HepG2 (cell line): ENCODE measurements around the gene PRSS53. TPM values are rescaled to one million over a fixed set of nuclear protein-coding genes. Genes with fewer than 3 reads are reported as not detected.
A peak's percentile ranks its signal among the peaks of the same experiment; 100 is the strongest.

Experiments
- AKNA ChIP-seq: sonication (generic); formaldehyde crosslinking; IDR thresholded peaks from 2 replicates; pipeline ENCODE4 v1.4.0; 2020; ENCODE audit warnings: missing genetic modification reagents, borderline replicate concordance
- ARID2 ChIP-seq: sonication (generic); formaldehyde crosslinking; IDR thresholded peaks from 2 replicates; pipeline ENCODE4 v1.8.1; 2022; ENCODE audit warnings: mild to moderate bottlenecking, missing genetic modification reagents, borderline replicate concordance
- ARID4A ChIP-seq: sonication (generic); formaldehyde crosslinking; IDR thresholded peaks from 2 replicates; pipeline ENCODE4 v1.5.0; 2020; ENCODE audit warnings: mild to moderate bottlenecking, missing genetic modification reagents, borderline replicate concordance
- GPBP1L1 ChIP-seq: sonication (generic); formaldehyde crosslinking; IDR thresholded peaks from 2 replicates; pipeline ENCODE4 v1.5.0; 2020; ENCODE audit warnings: mild to moderate bottlenecking, missing genetic modification reagents
- HIC2 ChIP-seq: sonication (generic); formaldehyde crosslinking; IDR thresholded peaks from 2 replicates; pipeline ENCODE4 v1.9.0; 2022; ENCODE audit warnings: low read depth, missing genetic modification reagents
- ZNF414 ChIP-seq: sonication (generic); formaldehyde crosslinking; IDR thresholded peaks from 2 replicates; pipeline ENCODE4 v1.5.0; 2020; ENCODE audit warnings: missing genetic modification reagents
- ZNF432 ChIP-seq: sonication (generic); formaldehyde crosslinking; IDR thresholded peaks from 2 replicates; pipeline ENCODE4 v1.5.0; 2020; ENCODE audit warnings: missing genetic modification reagents, mild to moderate bottlenecking, borderline replicate concordance
- ZNF549 ChIP-seq: sonication (generic); formaldehyde crosslinking; IDR thresholded peaks from 2 replicates; pipeline ENCODE4 v1.5.0; 2020; ENCODE audit warnings: missing genetic modification reagents
- ZNF687 ChIP-seq: sonication (generic); formaldehyde crosslinking; IDR thresholded peaks from 2 replicates; pipeline ENCODE4 v1.5.1; 2020; ENCODE audit warnings: mild to moderate bottlenecking, missing genetic modification reagents, moderate library complexity
- ZNF790 ChIP-seq: sonication (generic); formaldehyde crosslinking; IDR thresholded peaks from 2 replicates; pipeline ENCODE4 v1.8.0; 2022; ENCODE audit warnings: missing genetic modification reagents, mild to moderate bottlenecking, borderline replicate concordance
- polyA plus RNA-seq, 8 experiments: library from polyadenylated mRNA; depleted of rRNA in 3 of 8; stranded (reverse) in 7 of 8; unstranded in 1 of 8; fragments of >200 nt; fragmentation: Illumina TruSeq in 4 of 8; extraction: Trizol in 4 of 8; gene quantifications; 2 replicates each; pipeline versions ENCODE4 v1.2.1 to v1.2.3, GENCODE V29; 2011 to 2016; ENCODE audit warnings: low read depth in 4 of 8, missing spikeins in 1 of 8, mixed read lengths in 1 of 8; ENCODE audit not compliant: insufficient read depth in 1 of 8
- total RNA-seq, 5 experiments: library from RNA; depleted of rRNA; stranded (reverse); fragments of >200 nt; fragmentation: Illumina TruSeq; extraction: Trizol; gene quantifications; 2 replicates each; pipeline ENCODE4 v1.2.3, GENCODE V29; 2016; ENCODE audit warnings: low read depth in 1 of 5

The PRSS53 gene
- total and polyA plus RNA-seq, 2 of the 13 experiments (the other 11 are each of a cell fraction or from before 2014, with no cell fraction given) = 2.2 to 7.4 TPM

GRCh38 chr16:31105677-31106213, 17.0 kb upstream of the PRSS53 start (continued):
- TF ChIP-seq ZNF687 (CRISPR knock-in tag) (peak; percentile 98), ARID4A (CRISPR knock-in tag) (peak; percentile 94), ARID2 (CRISPR knock-in tag) (peak; percentile 93), AKNA (peak; percentile 69; the same call in 1 of the 2 replicates), ZNF432 (CRISPR knock-in tag) (no peak), HIC2 (CRISPR knock-in tag) (peak; percentile 94), ZNF549 (peak; percentile 85; the same call in 1 of the 2 replicates), ZNF414 (peak; percentile 98), ZNF790 (peak; percentile 95), GPBP1L1 (CRISPR knock-in tag) (no peak)
